ENCODE results near the gene SLAMF7. TPM values are rescaled to one million over a fixed set of nuclear protein-coding genes. Genes with fewer than 3 reads are reported as not detected.

SLAMF7 gene
- total and polyA plus RNA-seq, 2 of the 8 experiments (the other 6 are each of a cell fraction or from before 2014, with no cell fraction given): not detected

DNA sequence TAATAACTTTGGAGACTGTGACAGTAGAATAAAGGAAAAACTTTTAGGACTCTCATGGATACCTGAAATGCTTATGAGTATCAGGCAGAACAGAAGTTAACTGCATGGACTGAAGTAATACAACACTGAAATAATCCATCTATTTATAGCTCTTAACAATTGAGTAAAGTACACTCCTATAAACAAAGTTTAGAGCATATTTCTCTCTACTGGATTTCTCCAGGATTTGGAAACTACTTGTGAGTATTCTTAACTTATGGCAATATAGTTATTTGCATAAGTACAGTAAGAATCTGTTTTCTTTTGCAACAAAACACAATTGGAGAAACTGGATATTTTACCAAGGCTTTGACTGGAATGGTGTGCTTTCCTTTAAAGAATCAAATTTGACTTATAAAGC lies 17.6 kb upstream of the SLAMF7 start:
- no peaks in the 10 kb centered on the region; a peak in 1 of 4 replicates for H3K9me3 ChIP-seq (ENCODE audit: insufficient read depth in 2 of 2, low read depth in 1 of 2, low read length in 1 of 2)
- H2BK15ac ChIP-seq (ENCODE audit: low read length): no peak overlapping the region
- H4K8ac ChIP-seq (ENCODE audit: extremely low read depth, insufficient read depth, low read length): no peak overlapping the region
- H3K4me1 ChIP-seq (replicated peaks in 1 of 4; ENCODE audit: control insufficient read depth in 3 of 4, insufficient read depth in 4 of 4, low read length in 3 of 4): peaks cover 0 to 4% (median 1%) of the 10 kb centered on the region in 4 experiments; a peak in 3 of 7 replicates
- FAIRE-seq (no peak), DNase-seq (ENCODE audit: low read depth in 1 of 2, low spot score in 2 of 2) (no peak)
- no peak overlapping the region for H2BK12ac ChIP-seq (ENCODE audit: low read depth, low read length)
- no peaks in the 10 kb centered on the region for H4K20me1 ChIP-seq (replicated peaks in 1 of 2; ENCODE audit: control insufficient read depth in 1 of 2, insufficient read depth in 2 of 2, low read length in 2 of 2)
- no peak overlapping the region for H3K9ac ChIP-seq (replicated peaks in 1 of 4; ENCODE audit: extremely low read depth in 1 of 4, low read depth in 3 of 4, low read length in 3 of 4)
- H3K23me2 ChIP-seq (ENCODE audit: low read depth, low read length): no peaks in the 10 kb centered on the region
- H3K4me3 ChIP-seq (ENCODE audit: extremely low read depth in 1 of 4, insufficient read depth in 2 of 4, low read depth in 3 of 4, low read length in 4 of 4): no peak overlapping the region
- H4K5ac ChIP-seq (ENCODE audit: insufficient read length, low read depth, low read length): no peak overlapping the region
- H3K79me1 ChIP-seq (ENCODE audit: low read depth, low read length): no peaks in the 10 kb centered on the region
- no peak overlapping the region for H2AK5ac ChIP-seq (ENCODE audit: low read depth, low read length)
- TF ChIP-seq PHF8 (conservative IDR thresholded peaks at IDR 0.05; ENCODE audit: low read depth, low read length): no peak
- no peak overlapping the region for H3K14ac ChIP-seq (ENCODE audit: insufficient read length)
- no peak overlapping the region for H2AFZ ChIP-seq (ENCODE audit: low read length)
- H2BK5ac ChIP-seq (ENCODE audit: low read depth, low read length): no peak overlapping the region
- H2BK120ac ChIP-seq (replicated peaks; ENCODE audit: low read depth, low read length): no peak overlapping the region
- no peaks in the 10 kb centered on the region; a peak in 1 of 8 replicates for H3K36me3 ChIP-seq (ENCODE audit: control insufficient read depth in 2 of 4, insufficient read depth in 4 of 4, low read length in 3 of 4)
- no peak overlapping the region for H2BK20ac ChIP-seq (ENCODE audit: low read length)
- no peak overlapping the region for H3K4me2 ChIP-seq (ENCODE audit: insufficient read depth in 1 of 2, low read depth in 2 of 2, low read length in 2 of 2)
- H4K91ac ChIP-seq (replicated peaks; ENCODE audit: insufficient read length, low read length): no peak overlapping the region
- H3K4ac ChIP-seq (replicated peaks; ENCODE audit: insufficient read length, low read depth, low read length): no peak overlapping the region
- H3K27ac ChIP-seq (ENCODE audit: low read depth, low read length): no peak overlapping the region
- H3K18ac ChIP-seq (ENCODE audit: extremely low read depth, low read length): no peak overlapping the region
- no peak overlapping the region for H3K23ac ChIP-seq (ENCODE audit: insufficient read length)
- ChIA-PET CTCF (ENCODE audit: partially characterized antibody) (interaction anchor here (1.3 to 2.6 kb wide), 3 partner anchors 41 to 230 kb away, joined by 4 to 19 read pairs (median 5); no protein-coding TSS in a partner anchor), POLR2A (ENCODE audit: partially characterized antibody) (no interaction called here)
- no peaks in the 10 kb centered on the region for H3K79me2 ChIP-seq (ENCODE audit: control insufficient read depth in 1 of 2, insufficient read depth in 2 of 2, low read length in 2 of 2)
- no peaks in the 10 kb centered on the region for H3K27me3 ChIP-seq (replicated peaks in 1 of 4; ENCODE audit: control insufficient read depth in 3 of 4, extremely low read depth in 1 of 4, insufficient read depth in 3 of 4, low read length in 3 of 4)
- H3K56ac ChIP-seq (replicated peaks; ENCODE audit: insufficient read length, low read depth, low read length): no peak overlapping the region

All from H1 (cell line).